GM21723 (cell line): ENCODE measurements around the gene IFNL4.
"Not testable (repeated sequence)": the region's sequence is repeated elsewhere in the genome, so short reads cannot be mapped to it uniquely, and the experiment has no call there.

Experiments
- ATAC-seq: cut with Tn5 transposase; IDR thresholded peaks from one replicate; pipeline ENCODE4 v1.9.1; 2021; ENCODE audit warnings: mild to moderate bottlenecking, moderate library complexity; ENCODE audit not compliant: unreplicated experiment

Gene IFNL4

DNA sequence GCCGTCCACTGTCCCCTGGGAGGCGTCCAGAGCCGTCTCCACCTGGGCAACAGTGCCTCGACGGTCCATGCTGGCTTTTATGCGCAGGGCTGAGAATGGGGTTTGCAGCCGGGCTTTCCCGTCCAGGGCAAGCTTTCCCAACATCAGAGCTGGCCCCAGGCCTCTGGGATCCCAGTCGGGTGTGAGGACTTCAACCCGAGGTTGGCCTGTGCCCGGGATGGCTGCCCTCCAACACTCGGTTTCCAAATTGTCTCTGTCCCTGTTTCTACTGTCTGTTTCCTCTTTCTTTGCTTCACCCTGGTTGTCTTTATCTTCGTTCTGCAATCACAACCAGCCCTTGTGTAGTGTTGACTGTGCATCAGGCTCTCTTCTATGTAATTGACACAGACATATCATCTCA, at the start of gene IFNL4:
Gene IFNL4 (minus strand): TSS at position 51 of the 400 bp plus-strand sequence.
- no peak for ATAC-seq

DNA sequence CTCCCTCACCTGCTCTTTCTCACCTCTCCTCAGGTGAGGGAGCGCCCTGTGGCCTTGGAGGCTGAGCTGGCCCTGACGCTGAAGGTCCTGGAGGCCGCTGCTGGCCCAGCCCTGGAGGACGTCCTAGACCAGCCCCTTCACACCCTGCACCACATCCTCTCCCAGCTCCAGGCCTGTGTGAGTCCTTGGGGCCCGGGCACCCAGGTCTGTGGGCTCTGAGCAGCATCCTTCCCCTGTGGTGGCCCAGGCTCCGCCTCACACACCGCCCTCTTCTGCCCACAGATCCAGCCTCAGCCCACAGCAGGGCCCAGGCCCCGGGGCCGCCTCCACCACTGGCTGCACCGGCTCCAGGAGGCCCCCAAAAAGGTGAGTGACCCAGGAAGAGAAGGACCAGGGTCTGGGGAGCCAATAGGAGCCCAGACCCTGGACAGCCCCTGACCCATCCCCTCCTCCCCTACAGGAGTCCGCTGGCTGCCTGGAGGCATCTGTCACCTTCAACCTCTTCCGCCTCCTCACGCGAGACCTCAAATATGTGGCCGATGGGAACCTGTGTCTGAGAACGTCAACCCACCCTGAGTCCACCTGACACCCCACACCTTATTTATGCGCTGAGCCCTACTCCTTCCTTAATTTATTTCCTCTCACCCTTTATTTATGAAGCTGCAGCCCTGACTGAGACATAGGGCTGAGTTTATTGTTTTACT, 49.4 kb upstream of the IFNL4 start:
- ATAC-seq = no peak

GRCh38 chr19:39296906-39297305, 48.2 kb upstream of the IFNL4 start:
- no peak for ATAC-seq

- ATAC-seq = no peak
Observed at GRCh38 chr19:39296055-39296645, 47.5 kb upstream of the IFNL4 start, which contains the start of gene IFNL1. Gene IFNL1 (plus strand): TSS chr19:39296407. CDS start chr19:39296422, 15 bp downstream.

DNA sequence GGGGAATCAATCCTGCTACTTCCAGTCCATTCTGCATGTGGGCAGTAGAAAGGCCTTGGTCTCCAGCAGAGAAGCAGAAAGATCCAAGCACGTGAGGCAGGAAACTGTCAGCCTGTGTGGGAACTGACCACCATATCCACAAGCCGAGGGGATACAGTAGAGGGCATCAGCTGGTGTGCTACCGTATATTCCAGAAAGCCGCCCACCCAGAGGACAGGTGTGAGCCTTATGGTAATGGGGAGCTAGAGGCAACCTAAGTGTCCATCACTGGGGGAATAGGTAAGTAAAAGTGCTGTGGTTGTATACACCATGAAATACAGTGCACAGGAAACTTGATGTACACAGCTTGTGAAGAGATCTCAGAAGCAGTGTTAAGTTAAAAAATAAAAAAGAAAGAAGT, 44.7 kb upstream of the IFNL4 start:
- no peak for ATAC-seq

GRCh38 chr19:39284032-39284431, 35.4 kb upstream of the IFNL4 start:
- ATAC-seq = no peak

DNA sequence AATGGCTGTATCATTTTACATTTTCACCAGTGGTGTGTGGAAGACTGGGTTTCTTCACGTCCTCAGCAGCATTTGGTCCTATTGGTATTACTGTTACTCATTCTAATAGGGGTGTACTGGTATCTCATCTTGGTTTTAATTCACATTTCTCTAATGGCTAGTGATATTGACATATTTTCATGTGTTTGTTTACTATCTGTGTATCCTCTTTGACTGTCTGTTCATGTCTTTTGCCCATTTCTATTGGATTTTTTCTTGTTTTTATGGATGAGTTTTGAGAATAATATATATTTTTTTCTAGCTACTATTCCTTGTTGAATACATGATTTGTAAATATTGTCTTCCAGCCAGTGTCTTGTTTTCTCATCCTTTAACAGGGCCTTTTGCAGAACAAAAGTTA, 33.4 kb upstream of the IFNL4 start:
- no peak for ATAC-seq

DNA sequence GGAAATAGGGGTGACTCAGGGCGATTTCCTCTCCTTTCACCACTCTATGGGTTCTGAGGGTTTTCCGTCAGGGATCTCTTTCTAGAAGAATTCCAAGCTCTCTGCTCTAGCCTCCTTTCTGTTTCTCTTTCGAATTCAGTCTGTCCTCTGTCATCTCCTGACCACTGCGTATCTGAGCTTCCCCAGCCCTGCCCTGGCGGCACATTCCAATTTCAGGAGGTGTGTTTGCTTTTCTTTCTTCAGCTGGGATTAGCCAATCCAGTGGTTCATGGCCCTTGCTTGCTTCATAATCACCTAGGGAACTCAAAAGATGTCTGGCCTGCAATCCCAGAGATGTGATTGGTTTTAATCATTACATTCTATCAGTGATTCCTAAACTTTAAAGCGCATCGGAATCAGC, 28.9 kb upstream of the IFNL4 start:
- ATAC-seq = no peak

GRCh38 chr19:39276740-39277139, 28.1 kb upstream of the IFNL4 start:
- no peak for ATAC-seq

DNA sequence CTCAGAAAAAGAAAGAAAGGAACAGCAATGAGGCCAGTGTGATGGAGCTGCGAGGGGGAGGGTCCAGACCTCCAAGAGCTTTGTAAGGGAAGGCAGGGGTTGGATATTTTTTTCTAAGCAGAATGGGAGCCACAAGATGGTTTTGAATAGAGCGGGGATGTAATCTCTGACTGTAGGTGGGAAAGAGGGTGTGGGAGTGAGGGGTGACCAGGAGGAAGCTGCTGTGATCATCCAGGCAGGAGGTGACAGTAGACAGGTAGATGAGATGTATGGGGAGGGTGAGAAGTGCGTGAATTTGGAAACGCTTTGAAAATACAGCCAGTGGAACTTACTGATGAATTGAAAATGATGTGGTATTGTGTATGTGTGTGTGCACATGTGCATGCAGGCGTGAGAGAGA, 26.9 kb upstream of the IFNL4 start:
- no peak for ATAC-seq

DNA sequence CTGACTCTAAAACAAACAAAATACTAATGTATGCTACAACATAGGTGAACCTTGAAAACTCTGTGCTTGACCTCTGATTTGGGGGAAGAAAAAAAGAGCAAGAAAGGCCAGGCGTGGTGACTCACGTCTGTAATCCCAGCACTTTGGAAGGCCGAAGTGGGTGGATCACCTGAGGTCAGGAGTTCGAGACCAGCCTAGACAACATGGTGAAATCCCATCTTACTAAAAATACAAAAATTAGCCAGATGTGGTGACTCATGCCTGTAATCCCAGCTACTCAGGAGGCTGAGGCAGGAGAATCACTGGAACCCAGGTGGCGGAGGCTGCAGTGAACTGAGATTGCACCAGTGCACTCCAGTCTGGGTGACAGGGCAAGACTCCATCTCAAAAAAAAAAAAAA, 25.2 kb upstream of the IFNL4 start:
- ATAC-seq = not testable (repeated sequence)

GRCh38 chr19:39270036-39270871, 21.6 kb upstream of the IFNL4 start:
- no peak for ATAC-seq

DNA sequence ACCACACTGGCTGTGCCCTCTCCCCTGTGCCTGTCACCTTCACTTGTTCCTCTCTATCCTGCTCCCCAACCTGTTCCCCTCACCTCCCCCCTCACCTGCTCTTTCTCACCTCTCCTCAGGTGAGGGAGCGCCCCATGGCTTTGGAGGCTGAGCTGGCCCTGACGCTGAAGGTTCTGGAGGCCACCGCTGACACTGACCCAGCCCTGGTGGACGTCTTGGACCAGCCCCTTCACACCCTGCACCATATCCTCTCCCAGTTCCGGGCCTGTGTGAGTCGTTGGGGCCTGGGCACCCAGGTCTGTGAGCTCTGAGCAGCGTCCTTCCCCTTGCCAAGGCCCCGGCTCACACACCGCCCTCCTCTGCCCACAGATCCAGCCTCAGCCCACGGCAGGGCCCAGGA, 20.7 kb upstream of the IFNL4 start:
- ATAC-seq = not testable (repeated sequence)

DNA sequence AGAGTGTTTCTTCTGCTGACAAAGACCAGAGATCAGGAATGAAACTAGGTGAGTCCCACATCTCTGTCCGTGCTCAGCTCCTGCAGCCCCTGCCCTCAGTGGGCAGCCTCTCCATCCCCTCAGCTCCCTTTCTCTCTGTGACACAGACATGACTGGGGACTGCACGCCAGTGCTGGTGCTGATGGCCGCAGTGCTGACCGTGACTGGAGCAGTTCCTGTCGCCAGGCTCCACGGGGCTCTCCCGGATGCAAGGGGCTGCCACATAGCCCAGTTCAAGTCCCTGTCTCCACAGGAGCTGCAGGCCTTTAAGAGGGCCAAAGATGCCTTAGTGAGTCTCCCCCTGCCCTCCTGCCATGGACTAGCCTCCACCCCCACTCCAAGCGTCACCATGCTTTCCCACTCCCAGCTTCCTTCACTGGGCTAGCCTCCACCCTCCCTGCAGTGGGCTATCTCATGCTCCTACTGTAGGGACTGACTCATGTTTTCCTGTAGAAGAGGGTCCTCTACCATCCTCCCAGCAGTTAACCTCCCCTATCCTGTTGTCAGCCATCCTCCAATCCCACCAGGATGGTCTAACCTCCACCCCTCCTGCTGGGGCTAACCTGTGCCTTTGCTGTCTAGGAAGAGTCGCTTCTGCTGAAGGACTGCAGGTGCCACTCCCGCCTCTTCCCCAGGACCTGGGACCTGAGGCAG, 20.0 kb upstream of the IFNL4 start:
- not testable (repeated sequence) for ATAC-seq

DNA sequence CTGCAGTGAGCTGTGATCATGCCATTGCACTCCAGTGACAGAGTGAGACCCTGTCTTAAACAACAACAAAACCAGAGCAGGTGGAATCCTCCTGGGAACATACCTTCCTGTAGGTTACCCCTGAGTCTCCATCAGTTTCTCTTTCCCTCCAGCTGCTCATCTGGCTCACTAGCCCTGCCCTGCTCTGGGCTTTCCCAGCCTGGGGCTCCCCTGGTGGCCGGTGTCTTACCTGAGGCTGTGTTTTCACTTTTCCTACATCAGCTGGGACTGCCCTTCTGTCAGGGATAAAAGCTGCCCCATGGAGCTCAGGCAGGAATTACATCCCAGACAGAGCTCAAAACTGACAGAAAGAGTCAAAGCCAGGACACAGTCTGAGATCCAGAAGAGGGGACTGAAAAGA, 19.4 kb upstream of the IFNL4 start, which contains the start of gene IFNL2:
Gene IFNL2 (plus strand): TSS at position 312 of the 400 bp plus-strand sequence. CDS start 173 bp downstream, outside the sequence.
- ATAC-seq = not testable (repeated sequence)

DNA sequence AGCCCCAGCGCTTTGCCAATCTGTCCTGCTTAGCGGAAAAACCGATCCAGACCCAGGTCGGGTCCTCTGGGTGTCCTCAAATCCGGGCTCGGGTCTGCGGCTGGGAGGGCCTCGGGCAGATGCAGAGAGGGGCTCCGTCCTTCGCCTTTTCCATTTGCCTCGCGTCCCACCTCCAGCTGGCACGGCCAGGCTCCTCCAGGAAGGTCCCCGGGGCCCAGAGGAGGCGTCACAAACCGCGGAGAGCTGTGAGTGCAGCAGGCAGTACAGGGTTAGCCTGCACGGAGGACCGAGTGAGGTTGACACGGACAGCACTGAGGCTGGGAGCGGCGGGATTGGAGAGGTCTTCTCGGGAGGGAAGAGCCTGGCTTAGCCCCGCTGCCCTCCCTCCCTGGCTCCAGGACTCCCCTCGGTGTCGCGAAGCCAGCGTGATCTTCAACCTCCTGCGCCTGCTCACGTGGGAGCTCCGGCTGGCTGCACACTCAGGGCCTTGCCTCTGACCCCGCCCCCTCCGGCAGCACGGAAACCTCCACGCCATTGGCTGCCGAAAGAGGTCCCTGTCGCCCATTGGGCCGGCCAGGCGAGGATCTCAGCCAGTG, 16.8 kb upstream of the IFNL4 start:
- ATAC-seq = no peak

GRCh38 chr19:39264306-39265290, 15.9 kb upstream of the IFNL4 start:
- ATAC-seq = no peak

DNA sequence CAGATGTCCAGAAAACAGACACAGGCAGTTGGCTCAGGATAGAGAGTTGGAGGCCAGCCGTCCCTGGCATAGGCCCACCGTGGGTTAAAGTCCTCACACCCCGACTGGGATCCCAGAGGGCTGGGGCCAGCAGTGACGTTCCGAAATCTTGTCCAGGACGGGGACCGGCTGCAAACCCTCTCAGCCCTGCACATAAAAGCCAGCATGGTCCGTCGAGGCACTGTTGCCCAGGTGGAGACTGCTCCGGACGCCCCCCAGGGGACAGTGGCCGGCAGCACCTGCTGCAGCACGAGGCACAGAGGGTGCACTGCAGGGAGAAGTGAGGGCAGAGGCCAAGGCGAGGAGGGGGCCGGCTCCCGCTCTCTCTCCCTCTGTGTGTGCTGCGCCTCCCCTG, 15.3 kb upstream of the IFNL4 start:
- ATAC-seq = no peak

DNA sequence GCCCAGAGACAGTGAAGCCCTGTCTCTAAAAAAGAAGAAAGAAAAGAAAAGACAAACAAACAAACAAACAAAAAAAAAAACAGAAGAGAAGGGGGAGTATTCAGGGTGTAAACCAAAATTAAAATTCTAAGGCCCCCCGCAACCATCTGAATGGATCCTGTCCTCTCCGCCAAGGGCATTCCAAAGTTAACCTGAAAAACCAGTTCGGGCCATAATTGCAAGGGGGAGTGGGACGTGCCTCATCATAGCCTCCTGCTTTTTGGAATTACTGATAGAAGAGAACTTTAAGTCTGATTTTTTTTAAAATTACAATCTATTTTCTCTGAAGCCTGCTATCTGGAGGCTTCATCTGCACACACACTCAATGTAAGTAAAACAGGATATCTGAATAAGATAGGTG, 13.8 kb upstream of the IFNL4 start:
- no peak for ATAC-seq
